ENCODE measurements around the gene SAFB. TPM values are rescaled to one million over a fixed set of nuclear protein-coding genes. Genes with fewer than 3 reads are reported as not detected.

Gene SAFB
- total RNA-seq, 1 donor from 2014 or later: 87.1 TPM

- Histone ChIP-seq H3K4me1 (peaks cover 77% of the 10 kb centered on the region), H3K9me3 (no peaks in the 10 kb centered on the region), H3K27ac (peak overlapping the region; percentile 98), H3K27me3 (ENCODE audit: low read depth) (no peaks in the 10 kb centered on the region), H3K4me3 (peak overlapping the region; percentile 99), H3K36me3 (peaks cover 63% of the 10 kb centered on the region)
- DNase-seq (no peak), ATAC-seq (no peak)
- no peak for TF ChIP-seq CTCF (IDR thresholded peaks at IDR 0.05)
- intact Hi-C loops (cut with DNase I): no loop called here
Measured at GRCh38 chr19:5624741-5625278, 1.9 kb downstream of the SAFB start.

- intact Hi-C loops (cut with DNase I): no loop called here
- TF ChIP-seq CTCF (IDR thresholded peaks at IDR 0.05): no peak
Measured at GRCh38 chr19:5625641-5626040, 2.8 kb downstream of the SAFB start.

GRCh38 chr19:5627395-5627904 lies 4.6 kb downstream of the SAFB start:
- DNase-seq (peak; percentile 86), ATAC-seq (no peak)
- intact Hi-C loops (cut with DNase I): no loop called here
- Histone ChIP-seq H3K4me1 (peaks cover 81% of the 10 kb centered on the region), H3K36me3 (peaks cover 56% of the 10 kb centered on the region), H3K9me3 (no peaks in the 10 kb centered on the region), H3K4me3 (no peak overlapping the region), H3K27me3 (ENCODE audit: low read depth) (no peaks in the 10 kb centered on the region), H3K27ac (no peak overlapping the region)
- TF ChIP-seq CTCF (IDR thresholded peaks at IDR 0.05): no peak

More at GRCh38 chr19:5625641-5626040, 2.8 kb downstream of the SAFB start:
- H3K9me3 ChIP-seq: no peaks in the 10 kb centered on the region
- peaks cover 63% of the 10 kb centered on the region for H3K36me3 ChIP-seq
- peaks cover 75% of the 10 kb centered on the region for H3K4me1 ChIP-seq
- no peaks in the 10 kb centered on the region for H3K27me3 ChIP-seq (ENCODE audit: low read depth)
- DNase-seq (no peak), ATAC-seq (no peak)
- H3K4me3 ChIP-seq: no peak overlapping the region
- H3K27ac ChIP-seq: no peak overlapping the region

GRCh38 chr19:5628461-5628860 lies 5.6 kb downstream of the SAFB start:
- H3K36me3 ChIP-seq: peaks cover 56% of the 10 kb centered on the region
- ATAC-seq (no peak), DNase-seq (no peak)
- peaks cover 90% of the 10 kb centered on the region for H3K4me1 ChIP-seq
- no peaks in the 10 kb centered on the region for H3K27me3 ChIP-seq (ENCODE audit: low read depth)
- no peak for TF ChIP-seq CTCF (IDR thresholded peaks at IDR 0.05)
- no peaks in the 10 kb centered on the region for H3K9me3 ChIP-seq
- no peak overlapping the region for H3K27ac ChIP-seq
- no peak overlapping the region for H3K4me3 ChIP-seq
- intact Hi-C loops (cut with DNase I): no loop called here

GRCh38 chr19:5628919-5629481 lies 6.1 kb downstream of the SAFB start:
- intact Hi-C loops (cut with DNase I): no loop called here
- TF ChIP-seq CTCF (IDR thresholded peaks at IDR 0.05): no peak
- no peak for DNase-seq
- peaks cover 56% of the 10 kb centered on the region for H3K36me3 ChIP-seq
- no peak overlapping the region for H3K4me3 ChIP-seq
- H3K27ac ChIP-seq: no peak overlapping the region
- H3K27me3 ChIP-seq (ENCODE audit: low read depth): no peaks in the 10 kb centered on the region
- ATAC-seq: peak; percentile 31 to 47
- peaks cover 90% of the 10 kb centered on the region for H3K4me1 ChIP-seq
- no peaks in the 10 kb centered on the region for H3K9me3 ChIP-seq

Measured in lower lobe of right lung (tissue), 2 donors.